GM19452 (cell line): ENCODE results near the gene LRIG1.

Experiments used
- ATAC-seq: cut with Tn5 transposase; IDR thresholded peaks from one replicate; pipeline ENCODE4 v1.9.1; 2021; ENCODE audit not compliant: unreplicated experiment

The LRIG1 gene

DNA sequence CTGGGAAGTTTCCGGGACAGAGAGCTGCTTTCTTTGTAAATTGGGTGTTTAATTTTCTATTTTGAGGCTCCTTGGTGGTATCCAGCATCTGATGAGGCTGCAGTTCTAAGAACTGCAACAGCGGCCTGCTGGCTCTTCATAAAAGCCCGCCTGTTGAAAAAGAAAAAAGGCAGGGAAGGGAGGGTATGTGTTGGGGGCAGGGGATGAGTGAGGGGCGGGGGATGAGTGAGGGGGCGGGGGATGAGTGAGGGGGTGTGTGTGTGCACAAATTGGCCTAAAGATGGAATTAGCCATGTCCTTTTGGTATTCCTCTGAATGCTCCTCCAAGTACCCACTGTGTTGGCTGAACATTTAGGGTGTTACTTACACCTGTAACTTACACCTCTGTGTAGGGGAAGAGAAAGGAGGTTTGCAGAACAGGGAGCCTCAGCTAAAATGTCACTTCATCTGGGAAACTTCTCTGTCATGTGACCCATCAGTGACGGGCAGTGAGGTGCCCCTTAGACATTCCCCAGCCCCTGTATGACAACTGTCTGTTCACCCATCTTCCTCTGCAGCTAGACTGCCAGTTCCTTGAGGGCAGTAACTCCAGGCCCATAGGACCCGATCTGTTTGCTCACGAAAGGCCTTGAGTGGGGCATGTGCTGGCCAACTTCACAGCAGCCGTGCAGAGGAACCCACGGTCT lies 57.6 kb downstream of the LRIG1 start:
- no peak for ATAC-seq

DNA sequence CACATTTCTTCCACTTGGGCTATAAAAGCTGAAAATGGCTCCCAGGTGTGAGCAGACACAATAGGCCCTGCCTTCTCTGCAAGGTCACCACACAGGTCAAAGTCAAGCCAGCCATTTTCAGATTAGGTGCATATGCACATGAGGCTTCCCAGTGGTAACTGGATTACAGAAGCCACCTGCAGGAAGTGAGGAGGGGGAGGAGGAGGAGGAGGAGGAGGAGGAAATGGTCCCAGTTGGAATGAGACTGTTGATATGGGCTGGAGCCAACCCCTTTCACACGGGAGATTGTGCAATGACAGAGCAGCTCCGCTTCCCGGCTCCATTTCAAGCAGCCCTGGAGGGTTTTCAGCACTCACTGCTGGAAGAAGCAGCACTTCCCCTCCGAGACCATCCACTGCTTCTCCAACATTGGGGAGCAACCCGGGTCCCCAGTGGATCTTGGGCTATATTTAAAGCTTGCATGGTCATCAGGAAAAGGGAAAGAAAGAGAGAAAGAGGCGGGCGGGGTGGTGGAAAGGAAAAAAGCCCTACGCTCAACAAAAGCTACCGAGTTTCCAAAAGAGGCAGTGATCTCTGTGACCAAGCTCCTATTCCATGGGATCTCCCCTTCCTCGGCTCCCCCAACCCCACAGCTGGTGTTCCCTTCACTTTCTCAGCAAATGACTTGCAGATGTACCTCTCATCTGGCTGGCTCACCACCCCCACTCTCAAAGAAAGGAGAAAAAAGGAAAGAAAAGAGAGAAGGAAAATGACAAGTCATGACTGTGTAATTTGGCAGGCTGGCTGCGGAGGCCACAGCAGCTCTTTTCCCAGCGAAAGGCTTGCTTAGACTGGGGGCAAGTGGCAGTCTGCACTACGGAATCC lies 58.3 kb downstream of the LRIG1 start:
- no peak for ATAC-seq

DNA sequence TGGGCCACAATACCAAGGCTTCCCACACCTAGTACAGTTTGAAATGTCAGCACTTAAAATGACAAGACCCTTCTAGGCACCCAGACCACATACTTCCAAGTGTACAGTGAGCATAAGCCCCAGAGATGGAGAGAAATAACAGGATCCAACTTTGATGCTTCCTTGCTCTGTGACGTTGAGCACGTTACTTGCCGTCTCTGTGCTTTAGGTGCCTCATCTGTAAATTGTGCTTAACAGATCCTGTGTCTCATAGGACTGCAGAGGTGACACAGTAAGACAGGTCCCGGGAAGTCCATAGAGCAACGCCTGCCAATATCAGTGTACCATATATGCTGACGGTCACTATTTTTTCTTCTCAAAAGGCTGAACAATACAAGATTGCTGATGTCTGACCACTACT lies 59.1 kb downstream of the LRIG1 start:
- ATAC-seq = no peak

DNA sequence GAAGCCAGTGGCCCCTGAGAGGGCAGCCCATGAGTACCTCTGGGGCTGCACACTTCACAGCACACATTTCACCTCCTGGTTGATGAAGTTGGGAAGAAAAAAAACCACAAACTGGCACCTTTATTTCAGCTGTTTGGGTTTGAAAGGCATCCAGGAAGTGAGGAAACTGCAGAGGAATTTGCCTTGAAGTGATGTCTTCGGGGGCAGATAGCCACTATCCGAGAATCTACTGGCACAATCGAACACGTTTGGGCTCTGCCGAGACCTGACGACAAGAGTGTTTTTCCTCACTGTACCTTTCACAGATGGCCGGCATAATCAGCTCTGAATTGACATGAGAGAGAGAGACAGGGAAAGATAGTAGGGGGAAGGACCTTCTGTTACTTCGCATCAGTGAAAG lies 59.7 kb downstream of the LRIG1 start:
- no peak for ATAC-seq

DNA sequence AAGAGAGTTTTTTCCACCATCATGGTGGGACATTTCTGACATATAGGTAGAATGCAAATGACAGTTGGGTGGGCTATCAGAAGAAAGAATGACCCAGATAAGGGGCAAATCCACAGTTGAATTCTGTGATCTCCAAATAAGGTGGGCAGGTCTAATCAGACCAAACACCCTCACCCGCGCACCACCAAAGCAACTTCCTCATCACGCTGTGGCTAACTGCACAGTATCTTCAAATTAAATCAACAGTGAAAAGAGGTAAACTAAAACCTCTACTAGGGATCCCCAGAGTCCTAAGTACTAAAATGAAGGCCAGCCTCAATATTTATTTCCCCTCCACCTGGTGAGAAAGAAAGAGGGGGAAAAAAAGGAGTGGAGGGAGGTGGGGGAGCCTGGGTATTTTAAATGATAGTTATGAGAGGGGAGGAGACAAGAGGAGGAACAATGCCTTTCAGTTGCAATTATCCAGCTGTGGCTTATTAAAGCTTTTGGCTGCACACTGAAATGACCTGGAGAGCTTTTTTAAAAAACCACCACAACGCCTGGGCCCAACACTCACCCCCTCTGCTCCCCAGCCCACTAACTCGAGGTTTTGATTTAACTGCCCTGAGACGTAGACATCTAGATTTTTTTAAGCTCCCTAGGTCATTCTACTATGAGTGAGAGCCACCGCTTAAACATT lies 61.0 kb downstream of the LRIG1 start:
- no peak for ATAC-seq

DNA sequence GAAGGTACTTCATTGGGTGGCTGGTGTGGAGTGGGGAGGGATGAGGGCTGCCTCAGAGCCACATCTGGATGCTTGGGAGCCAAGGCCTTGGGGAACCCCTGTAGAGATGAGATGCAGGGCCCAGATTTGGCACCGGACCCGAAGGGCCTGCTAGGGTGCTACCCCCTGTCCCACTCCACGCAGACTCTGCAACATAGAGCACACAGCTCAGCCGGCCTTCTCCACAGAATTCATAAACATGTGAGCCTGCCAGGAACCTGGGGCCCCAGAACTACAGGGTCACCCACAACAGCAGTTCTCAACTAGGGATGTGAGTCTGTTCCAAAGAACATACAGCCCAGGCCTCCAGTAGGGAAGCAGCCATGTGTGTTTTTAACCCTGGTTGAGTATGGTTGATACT lies 62.8 kb downstream of the LRIG1 start:
- no peak for ATAC-seq

DNA sequence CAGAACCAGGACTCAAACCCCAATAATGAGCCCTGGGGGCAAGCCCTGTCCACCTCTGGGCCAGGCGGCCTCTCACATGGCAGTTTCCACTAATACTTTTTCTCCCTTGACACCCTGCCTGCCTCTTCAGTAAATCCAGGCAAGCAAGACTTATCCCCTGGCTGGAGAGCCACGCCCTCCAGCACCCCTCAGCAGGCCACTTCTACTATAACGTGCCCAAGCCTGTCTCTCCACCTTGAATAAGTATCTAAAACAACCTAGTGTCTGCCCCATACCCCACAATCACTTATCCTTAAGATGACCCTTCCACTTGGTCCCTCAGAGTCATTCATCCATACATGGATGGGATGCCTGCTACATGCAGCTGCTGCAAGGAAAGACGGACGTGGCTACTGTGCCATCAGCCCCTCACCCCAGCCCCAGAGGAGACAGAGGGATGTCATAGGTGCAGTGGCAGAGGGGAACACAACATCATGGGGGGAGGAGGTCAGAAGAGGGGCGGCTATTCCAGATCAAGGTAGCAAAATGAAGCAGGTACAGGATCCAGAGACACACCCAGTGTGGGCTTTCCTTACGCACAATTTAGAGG lies 63.4 kb downstream of the LRIG1 start:
- no peak for ATAC-seq

DNA sequence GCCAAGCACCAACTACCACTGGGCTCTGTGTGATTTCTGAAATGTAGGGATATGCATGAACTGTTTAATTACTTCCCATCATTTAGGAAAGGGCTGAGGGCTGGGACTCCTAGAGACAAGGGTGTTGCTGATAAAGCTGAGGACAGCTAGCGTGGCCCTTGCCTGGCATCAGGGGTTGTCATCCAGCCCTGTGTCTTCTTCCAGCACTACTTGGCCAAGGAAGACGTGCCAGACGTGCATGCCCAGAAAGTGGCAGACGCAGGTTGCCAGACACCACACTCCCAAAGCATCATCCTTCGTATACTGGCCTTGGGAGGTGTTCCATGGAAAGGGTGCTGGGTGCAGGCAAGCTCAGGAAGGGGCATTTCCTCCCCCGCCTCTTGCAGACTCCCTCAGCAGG lies 64.8 kb downstream of the LRIG1 start:
- ATAC-seq = no peak

DNA sequence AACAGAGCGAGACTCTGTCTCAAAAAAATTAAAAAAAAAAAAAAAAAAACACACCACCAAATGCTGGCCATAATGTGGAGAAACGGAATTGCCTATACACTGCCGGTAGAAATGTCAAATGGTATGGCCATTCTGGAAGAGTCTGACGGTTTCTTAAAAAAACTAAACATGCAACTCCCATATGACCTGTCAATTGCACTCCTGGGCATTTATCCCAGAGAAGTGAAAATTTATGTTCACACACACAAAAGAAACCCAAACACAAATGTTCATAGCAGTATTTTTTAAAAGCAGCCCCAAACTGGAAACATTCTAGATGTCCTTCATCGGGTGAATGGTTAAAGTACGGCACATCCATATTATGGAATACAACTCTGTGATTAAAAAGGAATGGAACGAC lies 66.1 kb downstream of the LRIG1 start:
- ATAC-seq = no peak

DNA sequence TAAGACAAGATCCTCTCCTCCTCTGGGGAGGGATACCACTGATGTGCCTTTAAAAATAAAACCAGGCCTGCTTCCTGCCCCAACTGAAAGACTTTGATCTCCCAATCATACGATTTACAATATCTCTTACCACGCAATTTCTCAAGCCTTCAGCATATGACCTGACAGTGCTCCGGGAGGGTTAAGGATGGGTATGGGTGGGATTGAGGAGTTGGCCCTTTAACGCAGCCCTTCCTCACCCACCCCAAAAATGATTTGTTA lies 67.4 kb downstream of the LRIG1 start:
- ATAC-seq = no peak

DNA sequence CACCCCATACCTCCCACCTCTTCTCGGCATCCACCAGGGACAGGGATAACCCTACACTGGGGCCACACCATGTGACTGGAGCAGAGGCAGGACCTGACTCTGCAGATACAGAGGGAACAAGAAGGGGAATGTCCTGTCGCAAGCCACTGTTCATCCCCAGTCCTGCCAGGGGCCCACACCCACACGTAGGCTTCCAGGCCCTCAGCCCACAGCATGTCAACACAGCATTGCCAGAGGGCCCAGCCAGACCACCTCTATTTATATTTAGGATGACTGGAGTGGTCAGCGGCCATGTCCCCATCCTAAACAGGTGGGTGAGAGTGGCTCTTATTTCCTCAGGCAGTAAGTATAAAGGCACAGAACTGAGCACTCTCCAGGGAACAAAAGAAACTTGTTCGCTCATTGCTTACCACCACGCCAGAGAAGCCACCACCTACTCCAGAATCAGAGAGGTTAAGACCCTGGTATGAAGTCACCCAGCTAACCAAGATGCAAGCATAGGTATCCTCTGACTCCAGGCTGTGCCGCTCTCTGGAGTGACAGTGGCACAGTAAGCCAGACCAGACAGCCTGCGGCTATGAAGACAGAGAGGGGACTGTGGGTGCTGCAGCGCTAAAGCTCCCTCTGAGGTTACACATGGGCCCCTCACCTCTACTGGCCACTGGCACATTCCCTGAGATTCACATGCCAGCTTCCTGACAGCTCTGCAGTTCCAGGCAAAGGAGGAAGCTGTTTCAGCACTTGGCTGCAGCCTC lies 67.9 kb downstream of the LRIG1 start:
- no peak for ATAC-seq

DNA sequence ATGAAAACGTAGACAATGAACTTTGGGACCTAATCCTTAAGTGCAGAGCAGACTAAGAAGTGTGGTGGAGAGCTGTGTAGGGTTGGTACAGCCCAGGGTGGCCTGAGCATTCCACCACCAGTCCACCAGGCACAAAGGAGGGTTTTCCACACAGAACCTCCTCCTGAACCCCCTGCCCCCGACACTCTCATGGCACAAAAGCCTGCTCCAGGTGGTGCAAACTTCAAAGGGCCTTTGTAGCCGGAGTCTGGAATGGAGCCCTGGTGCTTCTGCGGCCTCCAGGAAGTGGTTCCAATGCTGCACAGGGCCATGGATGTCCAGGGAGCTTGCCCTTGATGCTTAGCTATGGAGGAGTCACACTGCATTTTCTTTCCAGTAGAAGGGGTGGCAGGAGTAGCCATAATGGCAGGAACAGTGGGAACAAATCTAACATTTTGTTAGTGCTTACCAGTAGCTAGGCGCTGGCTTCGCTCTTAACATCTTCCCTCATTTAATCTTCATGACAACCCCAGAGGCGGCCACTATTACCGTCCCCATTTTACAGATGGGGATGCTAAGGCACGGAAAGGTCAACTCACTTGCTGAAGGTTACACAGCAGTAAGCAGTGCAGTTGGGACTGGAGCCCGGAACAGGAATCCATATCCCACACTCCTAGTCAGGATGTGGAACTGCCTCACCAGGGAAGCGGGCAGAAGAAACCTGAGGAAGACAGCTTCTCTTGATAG lies 68.6 kb downstream of the LRIG1 start:
- no peak for ATAC-seq

DNA sequence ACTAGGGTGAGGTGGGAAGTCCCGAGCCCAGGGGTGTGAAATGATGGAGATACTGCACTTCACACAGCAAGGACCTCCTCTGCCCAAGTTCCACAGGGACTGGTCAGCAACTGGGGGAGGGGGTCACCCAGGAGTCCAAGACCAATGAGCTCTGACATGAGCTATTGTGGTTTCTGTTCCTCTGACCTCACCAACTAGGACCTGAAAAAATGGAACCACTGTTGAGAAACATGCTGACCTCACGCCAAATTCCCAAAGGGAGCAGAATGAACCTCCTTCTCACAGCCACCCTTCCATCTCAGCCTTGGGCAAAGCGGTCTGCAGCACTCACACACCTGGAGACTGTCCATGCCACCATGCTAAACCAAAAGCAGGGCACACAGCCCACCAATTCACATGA lies 69.3 kb downstream of the LRIG1 start:
- ATAC-seq = no peak

DNA sequence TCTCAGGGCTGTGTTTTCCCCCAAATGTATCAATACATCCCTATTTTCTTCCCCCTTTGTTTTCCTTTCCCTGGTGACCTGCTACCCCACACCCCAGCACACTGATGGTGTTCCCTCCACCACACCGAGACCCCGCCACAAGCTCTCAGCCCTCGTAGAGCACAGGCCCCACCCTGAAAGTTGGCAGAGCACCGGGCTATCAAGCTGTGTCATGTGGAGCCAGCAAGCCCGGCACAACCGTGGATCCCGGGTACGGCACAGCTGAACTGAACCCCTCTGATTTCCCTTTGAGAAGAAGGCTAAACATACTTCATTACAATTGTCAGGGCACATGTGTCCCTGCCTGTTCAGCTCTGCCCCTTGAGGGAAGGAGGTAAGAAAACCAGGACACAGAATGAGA lies 69.9 kb downstream of the LRIG1 start:
- ATAC-seq = no peak

DNA sequence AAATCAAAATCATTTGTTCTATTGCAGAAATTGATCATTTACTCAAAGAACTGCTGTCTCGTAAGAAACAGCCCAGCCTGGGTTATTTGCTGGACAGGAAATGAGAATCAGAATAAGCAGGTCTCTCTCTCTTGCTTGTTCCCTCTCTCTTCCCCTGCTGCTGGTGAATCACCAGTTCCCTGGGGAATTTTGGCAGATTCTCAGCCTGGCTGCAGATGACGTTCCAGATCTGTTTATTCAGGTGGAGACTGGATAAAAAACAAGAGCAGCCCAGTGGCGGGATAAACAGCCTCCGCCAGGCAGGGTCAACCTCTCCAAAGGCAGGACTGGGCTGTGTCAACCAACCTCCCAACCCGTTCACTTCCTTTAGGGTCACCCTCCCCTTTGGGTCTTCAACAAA lies 72.1 kb downstream of the LRIG1 start:
- ATAC-seq = no peak

DNA sequence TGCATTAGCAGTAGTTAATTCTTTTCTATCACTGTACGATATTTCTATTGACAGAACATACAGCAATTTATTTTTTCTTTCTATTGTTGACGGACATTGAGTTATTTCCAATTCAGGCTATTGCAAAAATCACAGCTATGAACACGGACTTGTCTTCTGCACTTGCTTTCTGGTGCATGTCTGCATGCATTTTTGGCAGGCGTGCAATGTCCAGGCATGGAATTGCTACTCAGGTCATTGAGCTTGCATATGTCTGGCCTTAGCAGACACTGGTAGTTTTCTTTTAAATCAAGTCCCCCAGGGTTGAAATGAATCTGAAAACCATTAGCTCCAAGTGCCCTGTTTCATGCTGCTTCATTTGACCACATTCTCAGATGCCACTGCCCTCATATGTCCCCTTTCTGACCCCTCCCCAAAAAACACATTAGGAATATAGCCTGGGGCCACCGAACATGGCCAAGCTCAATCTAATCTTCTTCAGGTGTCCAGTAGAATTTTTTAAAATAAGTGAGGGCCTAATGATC lies 72.8 kb downstream of the LRIG1 start:
- no peak for ATAC-seq

DNA sequence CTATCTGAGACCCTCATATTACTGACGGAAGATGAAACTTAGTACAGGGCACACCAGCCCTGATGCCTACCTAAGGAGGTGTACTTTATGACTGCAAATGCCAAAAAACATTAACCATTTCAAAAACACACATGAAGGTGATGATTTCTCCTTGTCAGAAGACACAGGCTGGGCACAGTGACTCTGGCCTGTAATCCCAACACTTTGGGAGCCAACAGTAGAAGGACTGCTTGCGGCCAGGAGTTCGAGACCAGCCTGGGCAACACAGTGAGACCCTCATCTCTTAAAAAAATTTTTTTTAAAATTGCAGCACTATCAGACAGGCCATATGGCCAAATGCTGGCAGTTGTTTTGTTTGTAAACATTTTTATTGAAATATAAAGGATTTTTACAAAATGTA lies 73.5 kb downstream of the LRIG1 start:
- ATAC-seq = no peak

DNA sequence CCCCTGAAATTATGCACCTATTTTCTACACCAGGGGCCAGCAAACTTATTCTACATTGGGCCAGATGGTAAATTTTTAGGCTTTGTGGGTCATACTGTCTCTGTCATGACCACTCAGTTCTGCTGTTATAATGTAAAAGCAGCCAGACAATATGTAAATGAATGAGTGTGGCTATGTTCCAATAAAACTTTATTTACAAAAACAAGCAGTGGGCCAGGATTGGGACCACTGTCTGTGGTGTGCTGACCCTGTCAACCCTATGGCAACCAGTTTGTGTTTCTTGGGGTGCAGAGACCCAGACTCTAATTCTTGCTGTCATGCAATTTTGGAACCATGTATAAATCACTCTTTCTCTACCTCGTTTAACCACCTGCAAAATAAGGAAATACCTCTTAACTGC lies 74.7 kb downstream of the LRIG1 start:
- no peak for ATAC-seq

DNA sequence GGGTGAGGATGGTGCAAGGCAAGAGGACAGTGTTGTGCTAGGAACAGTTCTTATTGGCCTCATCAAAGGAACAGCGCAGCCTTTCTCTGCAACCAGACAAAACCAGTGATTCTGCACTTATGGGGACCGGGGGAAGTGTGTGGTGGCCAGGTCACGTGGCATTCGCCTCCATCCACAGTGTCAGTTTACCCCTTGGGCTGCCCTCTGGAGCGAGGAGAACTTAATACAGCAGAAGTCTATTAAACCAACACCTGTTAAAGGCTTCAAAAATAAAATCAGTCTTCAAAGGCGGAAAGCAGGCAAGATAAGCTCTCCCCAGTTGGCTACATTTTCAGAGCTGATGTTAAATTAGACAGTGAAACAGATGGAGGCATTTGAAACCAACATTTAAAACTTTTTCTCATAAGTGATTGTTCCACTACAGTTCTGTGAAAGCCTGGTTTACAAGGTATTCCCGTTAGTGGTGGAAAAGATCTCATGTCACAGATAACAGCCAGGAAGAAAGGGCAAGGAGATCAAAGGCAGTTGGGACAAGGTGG lies 75.2 kb downstream of the LRIG1 start:
- ATAC-seq = no peak

DNA sequence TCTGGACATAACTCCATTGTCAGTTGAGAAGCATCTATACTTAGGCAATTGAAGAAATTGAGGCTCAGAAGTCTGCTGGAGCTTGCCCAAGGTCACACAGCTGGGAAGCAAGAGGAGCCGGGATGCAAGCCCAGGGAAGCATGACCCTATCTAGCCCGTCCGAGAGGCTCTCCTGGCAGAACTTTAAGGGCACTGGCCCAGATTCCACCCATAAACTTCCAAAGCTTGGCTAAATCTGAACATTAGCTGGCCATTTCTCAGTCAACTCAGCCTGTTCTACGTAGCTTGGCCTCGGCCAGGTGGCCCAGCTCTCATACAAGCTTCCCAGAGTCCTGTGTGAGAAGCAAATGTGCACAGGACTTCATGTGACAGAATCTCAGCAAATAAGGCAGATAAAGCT lies 75.8 kb downstream of the LRIG1 start:
- ATAC-seq = no peak
